GM12864 (cell line): ENCODE measurements around the gene GRM3.

Source experiments
- DNase-seq: peaks from one replicate; pipeline ENCODE4 v3.0.0-alpha.2; 2011; ENCODE audit warnings: low read depth
- H3K4me3 ChIP-seq: 2 replicates; pipeline ENCODE4 v1.5.1; 2011; ENCODE audit warnings: mild to moderate bottlenecking, low read depth, low read length, control low read depth
- TF ChIP-seq, protein P1 (sequence below): IDR thresholded peaks from 2 replicates; pipeline ENCODE4 v1.5.1; 2011; ENCODE audit warnings: low read depth, mild to moderate bottlenecking, moderate library complexity, low read length, control low read depth, inconsistent platforms; ENCODE audit errors: missing control alignments

GRM3 gene

GRCh38 chr7:86844608-86845007, 200.9 kb downstream of the GRM3 start:
- no peak for DNase-seq
- H3K4me3 ChIP-seq: no peak overlapping the region
- TF ChIP-seq, protein P1, sequence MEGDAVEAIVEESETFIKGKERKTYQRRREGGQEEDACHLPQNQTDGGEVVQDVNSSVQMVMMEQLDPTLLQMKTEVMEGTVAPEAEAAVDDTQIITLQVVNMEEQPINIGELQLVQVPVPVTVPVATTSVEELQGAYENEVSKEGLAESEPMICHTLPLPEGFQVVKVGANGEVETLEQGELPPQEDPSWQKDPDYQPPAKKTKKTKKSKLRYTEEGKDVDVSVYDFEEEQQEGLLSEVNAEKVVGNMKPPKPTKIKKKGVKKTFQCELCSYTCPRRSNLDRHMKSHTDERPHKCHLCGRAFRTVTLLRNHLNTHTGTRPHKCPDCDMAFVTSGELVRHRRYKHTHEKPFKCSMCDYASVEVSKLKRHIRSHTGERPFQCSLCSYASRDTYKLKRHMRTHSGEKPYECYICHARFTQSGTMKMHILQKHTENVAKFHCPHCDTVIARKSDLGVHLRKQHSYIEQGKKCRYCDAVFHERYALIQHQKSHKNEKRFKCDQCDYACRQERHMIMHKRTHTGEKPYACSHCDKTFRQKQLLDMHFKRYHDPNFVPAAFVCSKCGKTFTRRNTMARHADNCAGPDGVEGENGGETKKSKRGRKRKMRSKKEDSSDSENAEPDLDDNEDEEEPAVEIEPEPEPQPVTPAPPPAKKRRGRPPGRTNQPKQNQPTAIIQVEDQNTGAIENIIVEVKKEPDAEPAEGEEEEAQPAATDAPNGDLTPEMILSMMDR: no peak

GRCh38 chr7:86846494-86847190, 202.9 kb downstream of the GRM3 start:
- TF ChIP-seq, protein P1: no peak
- no peak for DNase-seq

DNA sequence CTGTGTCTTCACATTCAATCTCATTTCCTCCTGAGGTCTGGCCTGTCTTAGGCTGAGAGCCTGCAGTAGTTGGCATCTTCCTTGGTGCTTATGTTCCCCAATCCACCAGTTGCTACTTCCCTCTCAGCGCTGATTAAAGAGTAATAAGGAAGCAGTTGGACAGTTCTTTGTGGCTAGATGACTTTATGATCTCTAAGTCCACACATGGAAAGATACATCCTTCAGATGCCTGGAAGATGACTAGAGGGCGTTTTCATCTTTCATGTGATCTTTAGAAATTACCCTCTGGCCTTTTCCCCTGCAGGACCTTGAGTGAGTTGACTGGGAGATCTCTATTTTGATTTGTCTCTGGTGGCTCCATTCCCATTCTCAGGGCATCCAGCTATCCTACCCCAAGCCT, 204.5 kb downstream of the GRM3 start:
- H3K4me3 ChIP-seq: no peak overlapping the region
- TF ChIP-seq, protein P1: no peak

More at GRCh38 chr7:86846494-86847190, 202.9 kb downstream of the GRM3 start:
- no peak overlapping the region for H3K4me3 ChIP-seq

DNA sequence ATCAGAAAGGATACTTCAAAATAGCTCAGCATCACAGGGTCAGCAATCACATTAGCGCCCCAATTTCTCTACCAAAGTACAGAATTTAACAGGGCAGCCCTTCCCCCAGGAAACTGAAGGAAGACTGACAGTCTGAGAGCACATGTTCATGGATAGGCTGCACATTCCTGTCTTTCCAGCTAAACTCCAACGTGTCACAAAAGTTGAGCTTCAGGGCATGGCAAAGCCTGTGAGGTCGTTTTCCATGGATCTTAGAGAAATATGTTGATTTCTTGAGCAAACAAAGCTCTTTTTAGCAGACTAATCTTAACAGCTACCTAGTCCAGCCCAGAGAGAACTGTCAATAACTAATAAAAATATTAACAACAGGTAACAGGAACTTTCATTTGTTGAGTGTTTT, 207.9 kb downstream of the GRM3 start:
- no peak overlapping the region for H3K4me3 ChIP-seq
- DNase-seq: no peak
- TF ChIP-seq, protein P1: no peak

More for the DNA sequence above, 204.5 kb downstream of the GRM3 start:
- no peak for DNase-seq

- H3K4me3 ChIP-seq: no peak overlapping the region
- TF ChIP-seq, protein P1: no peak
Measured at GRCh38 chr7:86863452-86863851, 219.7 kb downstream of the GRM3 start.

DNA sequence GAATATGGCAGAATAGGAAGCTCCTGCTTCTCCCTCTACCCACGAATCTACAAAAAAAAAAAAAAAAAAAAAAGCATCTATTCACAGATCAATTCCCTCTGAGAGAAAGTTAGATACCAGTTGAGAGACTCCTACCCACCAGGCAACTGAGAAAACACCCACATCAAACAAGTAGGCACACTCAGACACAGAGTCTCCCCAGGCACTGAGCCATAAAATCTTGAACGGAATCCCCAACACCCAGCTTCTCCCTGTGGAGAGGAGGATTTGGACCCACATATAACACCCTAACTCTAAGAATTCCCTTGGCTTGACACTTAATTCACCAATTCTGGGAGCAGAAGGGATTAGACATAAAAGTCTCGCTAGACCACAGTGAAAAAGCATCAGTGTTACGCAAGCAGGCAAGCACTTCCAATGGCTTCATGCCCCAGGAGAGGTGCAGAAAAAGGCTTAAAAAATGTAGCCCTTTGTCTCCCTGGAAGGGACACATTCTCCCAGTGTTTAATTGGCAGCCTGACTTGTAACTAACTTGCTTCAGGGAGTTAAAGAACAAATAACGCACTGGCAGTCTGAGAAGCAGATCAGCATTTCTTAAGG, 223.6 kb downstream of the GRM3 start:
- H3K4me3 ChIP-seq: no peak overlapping the region
- DNase-seq: no peak
- TF ChIP-seq, protein P1: no peak

More at GRCh38 chr7:86863452-86863851, 219.7 kb downstream of the GRM3 start:
- DNase-seq: no peak

GRCh38 chr7:86876146-86876545, 232.4 kb downstream of the GRM3 start:
- TF ChIP-seq, protein P1: no peak
- no peak overlapping the region for H3K4me3 ChIP-seq
- no peak for DNase-seq
